Posterior vena cava (tissue), 2 donors: Measurements from ENCODE around the gene ULK3. TPM values are rescaled to one million over a fixed set of nuclear protein-coding genes. Genes with fewer than 3 reads are reported as not detected.

Experiments
- DNase-seq: peaks from one replicate; pipeline ENCODE4 v3.0.0-alpha.2; 2020; ENCODE audit warnings: low spot score
- intact Hi-C, 2 donors: fragments of 100-400 bp; cut with DNase I; formaldehyde crosslinking; loops; one replicate each; pipeline versions ENCODE4 v1.14.1 to v1.14.2; 2022 to 2023
- total RNA-seq, 2 donors: library from RNA; stranded (reverse); fragmentation: NEBNext Ultra II Directional; extraction: Animal tissue kit (Norgen Biotek cat#: 25700); gene quantifications; one replicate each; pipeline ENCODE4 v1.2.1, GENCODE V29; 2021
- donor health status: DM: yes; HTN: yes; CAD: no.
- donor health status: DM: yes; HTN: yes; CAD: no.

Gene ULK3
- total RNA-seq, 2 donors from 2014 or later: 19.1 to 21.8 TPM

GRCh38 chr15:74829991-74830390 lies 13.0 kb downstream of the ULK3 start:
- no peak for DNase-seq
- intact Hi-C loops: no loop called here

GRCh38 chr15:74829486-74829885 lies 13.5 kb downstream of the ULK3 start:
- DNase-seq: no peak
- intact Hi-C loops: no loop called here

GRCh38 chr15:74828835-74829234 lies 14.1 kb downstream of the ULK3 start:
- intact Hi-C loops: no loop called here
- no peak for DNase-seq

- intact Hi-C loops: no loop called here
- DNase-seq: no peak
Observed at GRCh38 chr15:74827614-74828013, 15.3 kb downstream of the ULK3 start.

- no peak for DNase-seq
- intact Hi-C loops: no loop called here
Observed at GRCh38 chr15:74826921-74827320, 16.0 kb downstream of the ULK3 start.

GRCh38 chr15:74826364-74826819 lies 16.6 kb downstream of the ULK3 start, which contains the start of gene CPLX3:
Gene CPLX3 (plus strand): TSS chr15:74826627. CDS start chr15:74826704, 77 bp downstream.
- no peak for DNase-seq
- intact Hi-C loops: no loop called here

- no peak for DNase-seq
- intact Hi-C loops: no loop called here
Observed at GRCh38 chr15:74825866-74826265, 17.1 kb downstream of the ULK3 start.

GRCh38 chr15:74824976-74825375 lies 18.0 kb downstream of the ULK3 start:
- intact Hi-C loops: no loop called here
- DNase-seq: no peak

GRCh38 chr15:74823324-74823723 lies 19.6 kb downstream of the ULK3 start:
- no peak for DNase-seq
- intact Hi-C loops: no loop called here

- DNase-seq: no peak
- intact Hi-C loops: no loop called here
Observed at GRCh38 chr15:74822233-74822632, 20.7 kb downstream of the ULK3 start.

GRCh38 chr15:74821790-74822158 lies 21.2 kb downstream of the ULK3 start:
- DNase-seq: no peak
- intact Hi-C loops: no loop called here

- intact Hi-C loops: no loop called here
- DNase-seq: no peak
Observed at GRCh38 chr15:74821091-74821789, 21.7 kb downstream of the ULK3 start.

- intact Hi-C loops: no loop called here
- no peak for DNase-seq
Observed at GRCh38 chr15:74820056-74820455, 22.9 kb downstream of the ULK3 start.

GRCh38 chr15:74817370-74817737 lies 25.6 kb downstream of the ULK3 start:
- no peak for DNase-seq
- intact Hi-C loops: no loop called here

- DNase-seq: no peak
- intact Hi-C loops: loop anchor here in 1 of 2 donors (1.0 kb wide), 1 partner anchor 26 kb away; no protein-coding TSS in a partner anchor
Observed at GRCh38 chr15:74816624-74817369, 26.2 kb downstream of the ULK3 start.

GRCh38 chr15:74815961-74816360 lies 27.0 kb downstream of the ULK3 start:
- DNase-seq: no peak
- intact Hi-C loops: loop anchor here in 1 of 2 donors (1.0 kb wide), 1 partner anchor 26 kb away; no protein-coding TSS in a partner anchor

GRCh38 chr15:74815121-74815934 lies 27.6 kb downstream of the ULK3 start:
- DNase-seq: no peak
- intact Hi-C loops: no loop called here

GRCh38 chr15:74812533-74812932 lies 30.4 kb downstream of the ULK3 start, which contains the start of gene LMAN1L:
Gene LMAN1L (plus strand): TSS chr15:74812835. CDS start chr15:74812855, 20 bp downstream.
- intact Hi-C loops: no loop called here
- DNase-seq: no peak

- DNase-seq: no peak
- intact Hi-C loops: no loop called here
Observed at GRCh38 chr15:74809956-74810355, 33.0 kb downstream of the ULK3 start.

GRCh38 chr15:74809242-74809641 lies 33.7 kb downstream of the ULK3 start:
- no peak for DNase-seq
- intact Hi-C loops: no loop called here
